ENCODE results near the gene UBE3C. TPM values are rescaled to one million over a fixed set of nuclear protein-coding genes. Genes with fewer than 3 reads are reported as not detected.

UBE3C gene
- total and polyA plus RNA-seq, 9 of the 15 experiments (the other 6 are each of a cell fraction or from before 2014, with no cell fraction given) = 9.6 to 91.7 (median 75.4) TPM

DNA sequence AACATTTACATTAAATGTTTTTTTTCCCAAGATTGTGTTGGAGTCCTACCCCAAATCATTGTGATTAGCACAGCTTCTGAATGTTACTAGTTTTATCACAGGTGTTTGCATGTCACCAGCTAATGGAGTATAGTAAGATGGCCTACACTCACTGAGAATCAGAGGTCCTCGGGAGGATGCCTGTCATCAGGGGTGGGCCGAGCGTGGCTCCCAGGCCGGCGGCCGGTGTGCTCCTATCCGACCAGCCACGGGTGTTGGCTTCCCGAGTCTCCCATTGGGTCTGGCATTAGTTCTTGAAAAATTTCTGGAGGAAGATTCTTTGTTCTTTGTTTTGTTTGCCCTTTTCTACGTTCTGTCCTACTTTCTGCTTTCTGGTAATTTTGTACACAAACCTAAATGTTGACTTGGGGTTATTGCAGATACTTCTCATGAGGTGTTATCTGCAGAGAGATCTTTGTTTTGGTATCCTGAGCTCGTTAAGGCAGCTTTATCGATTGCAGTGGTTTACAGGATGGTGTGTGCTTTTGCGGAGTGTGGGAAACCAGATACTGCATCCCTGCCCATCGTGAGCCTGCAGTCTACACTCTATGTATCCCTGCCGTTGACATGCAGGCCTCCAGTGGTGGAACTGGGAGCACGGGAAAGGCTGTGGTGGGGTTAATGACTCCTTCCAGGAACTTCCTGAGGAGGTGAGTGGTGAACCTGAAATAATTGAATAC lies 130.8 kb downstream of the UBE3C start:
- Histone ChIP-seq H3K27ac (ENCODE audit: extremely low read depth, low read depth, low read length) (no peak overlapping the region), H3K9me1 (ENCODE audit: control insufficient read depth, insufficient read depth, low read length) (no peaks in the 10 kb centered on the region), H3K4me1 (replicated peaks in 1 of 2; ENCODE audit: control insufficient read depth in 2 of 2, insufficient read depth in 2 of 2, low read length in 2 of 2) (peaks cover 4 to 16% of the 10 kb centered on the region in 2 experiments; a peak in 4 of 5 replicates), H3K36me3 (ENCODE audit: control insufficient read depth, insufficient read depth, low read length) (peaks cover 73% of the 10 kb centered on the region), H3K9me3 (replicated peaks; ENCODE audit: control insufficient read depth, insufficient read depth, low read depth, low read length) (no peaks in the 10 kb centered on the region), H3K4me2 (ENCODE audit: insufficient read depth, low read length) (no peak overlapping the region), H3K79me2 (ENCODE audit: control insufficient read depth, insufficient read depth, low read length) (no peaks in the 10 kb centered on the region), H3K27me3 (ENCODE audit: control insufficient read depth in 2 of 2, insufficient read depth in 2 of 2, low read length in 2 of 2) (no peaks in the 10 kb centered on the region), H3K9ac (ENCODE audit: insufficient read depth in 1 of 2, low read depth in 2 of 2, low read length in 2 of 2) (no peak overlapping the region), H2AFZ (ENCODE audit: low read depth, low read length) (no peak overlapping the region), H4K20me1 (replicated peaks; ENCODE audit: control insufficient read depth, insufficient read depth, low read length) (no peaks in the 10 kb centered on the region; the same call in 1 of the 2 replicates), H3K4me3 (no peak overlapping the region)
- TF ChIP-seq HMGN3 (IDR thresholded peaks at IDR 0.05; ENCODE audit: borderline replicate concordance, extremely low read depth, insufficient read length, low read depth, low read length) (peak; percentile 30), TFAP4 (CRISPR knock-in tag; IDR thresholded peaks at IDR 0.05; ENCODE audit: borderline replicate concordance) (no peak)
- intact Hi-C loops (cut with micrococcal nuclease) (loop anchor here (5.0 kb wide), 3 partner anchors 73 to 1472 kb away; no protein-coding TSS in a partner anchor), in situ Hi-C loops (cut with MboI) (loop anchor here (10.0 kb wide), 1 partner anchor 1465 kb away; no protein-coding TSS in a partner anchor)
- no peak for ATAC-seq
- POLR2A ChIA-PET = interaction anchor here (0.5 kb wide), 1 partner anchor 20 kb away, joined by 3 read pairs; no protein-coding TSS in a partner anchor
- 80% methylated on average over 16 of the region's 16 CpGs for WGBS (ENCODE audit: insufficient coverage, low coverage, missing lambda C conversion rate)
- peak in 1 of 4 experiments; percentile 7 for DNase-seq (ENCODE audit: extremely low read depth in 1 of 4, low spot score in 3 of 4)
- FAIRE-seq = no peak
- CTCF ChIA-PET (ENCODE audit: low intra/inter-chr PET ratio) = no interaction called here
- BruUV-seq (replicated peaks) = no TSS peak

Measured in K562 (cell line).